ENCODE data around the gene MYH6. TPM values are rescaled to one million over a fixed set of nuclear protein-coding genes. Genes with fewer than 3 reads are reported as not detected.

Gene MYH6
- total RNA-seq: not detected in 2 replicates

DNA sequence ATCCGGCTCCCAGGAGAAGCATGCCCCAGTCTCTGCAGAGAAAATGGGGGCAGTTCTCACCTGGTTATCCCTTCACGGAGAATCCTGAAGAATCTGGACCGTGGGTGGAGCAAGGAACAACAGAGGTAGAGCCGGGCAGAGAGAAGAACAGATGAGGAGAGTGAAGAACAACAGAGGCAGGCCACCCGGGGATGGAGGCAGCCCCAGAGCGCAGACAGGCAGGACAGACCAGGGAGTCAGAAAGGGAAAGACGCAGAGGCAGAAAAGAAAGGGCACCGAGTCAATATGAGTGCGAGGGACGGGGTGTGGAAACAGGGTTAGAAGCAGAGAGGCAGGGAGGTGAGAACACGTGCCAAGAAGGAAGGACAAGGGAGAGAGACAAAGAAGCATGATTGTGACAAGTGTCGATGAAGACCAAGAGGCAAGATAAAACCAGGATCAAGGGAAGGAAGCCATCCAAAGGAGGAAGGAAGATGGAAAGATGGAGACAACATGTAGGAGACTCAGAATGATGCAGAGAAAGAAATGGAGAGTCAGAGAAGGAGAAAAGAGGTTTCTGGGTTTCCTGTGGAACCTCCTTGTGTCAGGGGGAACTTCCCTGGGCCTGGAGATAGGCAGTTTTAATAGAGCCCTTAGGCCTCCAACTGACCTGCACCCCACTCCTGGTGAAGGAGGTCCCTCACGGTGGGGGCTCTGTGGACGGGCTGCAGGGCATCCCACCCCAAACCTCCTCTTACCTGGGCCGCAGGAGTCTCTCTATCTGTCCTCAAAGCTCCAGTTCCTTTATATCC is at the start of gene MYH6:
Gene MYH6, minus strand, starts transcription at position 758 of the 791 bp plus-strand sequence. CDS start 1,050 bp downstream, outside the sequence.

GRCh38 chr14:23435543-23436326 is 27.7 kb upstream of the MYH6 start, which contains the start of gene MYH7:
Gene MYH7, minus strand, starts transcription at chr14:23435660. Its CDS starts 1,928 bp downstream, at chr14:23433732.

DNA sequence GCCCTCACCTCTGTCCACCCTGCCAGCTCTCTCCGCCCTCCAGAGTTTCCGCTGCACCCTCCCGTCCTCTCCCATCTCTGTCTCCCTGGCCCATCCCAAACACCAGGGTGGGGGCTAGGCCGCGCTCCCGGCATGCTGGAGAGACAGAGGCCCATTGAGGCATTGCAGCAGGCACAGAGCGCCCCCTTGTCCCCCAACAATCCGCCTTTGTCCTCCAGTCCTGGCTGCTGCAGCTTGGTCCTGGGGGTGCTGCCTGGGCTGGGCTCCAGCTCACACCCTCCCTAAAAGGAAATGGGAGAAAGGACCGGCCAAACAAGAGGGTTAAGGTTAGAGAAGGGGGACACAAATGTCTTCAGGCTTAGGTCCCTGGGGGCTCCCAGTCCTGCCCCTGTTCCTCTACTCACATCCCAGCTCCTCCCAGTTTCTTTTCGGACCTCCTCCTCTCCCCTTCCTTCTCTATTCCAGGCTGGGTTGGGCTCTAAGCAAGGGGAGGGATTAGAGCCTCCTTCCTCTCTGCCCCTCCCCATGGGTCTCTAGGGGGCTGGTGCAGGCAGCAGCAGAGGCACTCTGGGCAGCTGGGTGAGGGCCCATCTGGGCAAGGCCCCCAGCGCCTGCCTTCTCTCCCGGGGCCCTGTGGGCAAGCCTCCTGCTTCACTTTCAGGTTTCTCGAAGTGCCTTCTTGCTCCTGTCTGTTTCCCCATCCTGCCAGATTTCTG is 31.4 kb downstream of the MYH6 start, which contains the start of gene CMTM5:
Gene CMTM5, plus strand, starts transcription at position 565 of the 716 bp plus-strand sequence. CDS start 206 bp downstream, outside the sequence.

DNA sequence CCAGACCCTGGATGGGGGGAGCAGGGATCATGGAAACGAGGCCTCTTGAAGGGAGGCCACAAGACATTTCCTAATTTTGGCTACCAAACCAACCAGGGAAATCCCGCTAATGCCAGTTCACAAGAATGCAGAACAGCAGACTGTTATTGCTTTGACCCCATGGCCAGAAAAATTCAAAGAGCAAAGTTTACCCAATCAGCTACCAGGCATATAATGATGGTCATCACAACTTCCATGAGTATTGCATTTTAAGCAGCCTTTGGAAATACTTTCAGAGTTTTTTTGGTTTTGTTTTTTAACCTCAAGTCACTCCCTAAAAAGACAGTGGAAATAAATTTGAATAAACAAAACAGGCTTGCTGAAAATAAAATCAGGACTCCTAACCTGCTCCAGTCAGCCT is 35.6 kb downstream of the MYH6 start, which contains the start of gene IL25:
Gene IL25, plus strand, starts transcription at position 301 of the 400 bp plus-strand sequence.

GRCh38 chr14:23365036-23365731 is 42.9 kb downstream of the MYH6 start, which contains the start of gene EFS:
Gene EFS, minus strand, starts transcription at chr14:23365172. Its CDS starts 147 bp downstream, at chr14:23365025.

DNA sequence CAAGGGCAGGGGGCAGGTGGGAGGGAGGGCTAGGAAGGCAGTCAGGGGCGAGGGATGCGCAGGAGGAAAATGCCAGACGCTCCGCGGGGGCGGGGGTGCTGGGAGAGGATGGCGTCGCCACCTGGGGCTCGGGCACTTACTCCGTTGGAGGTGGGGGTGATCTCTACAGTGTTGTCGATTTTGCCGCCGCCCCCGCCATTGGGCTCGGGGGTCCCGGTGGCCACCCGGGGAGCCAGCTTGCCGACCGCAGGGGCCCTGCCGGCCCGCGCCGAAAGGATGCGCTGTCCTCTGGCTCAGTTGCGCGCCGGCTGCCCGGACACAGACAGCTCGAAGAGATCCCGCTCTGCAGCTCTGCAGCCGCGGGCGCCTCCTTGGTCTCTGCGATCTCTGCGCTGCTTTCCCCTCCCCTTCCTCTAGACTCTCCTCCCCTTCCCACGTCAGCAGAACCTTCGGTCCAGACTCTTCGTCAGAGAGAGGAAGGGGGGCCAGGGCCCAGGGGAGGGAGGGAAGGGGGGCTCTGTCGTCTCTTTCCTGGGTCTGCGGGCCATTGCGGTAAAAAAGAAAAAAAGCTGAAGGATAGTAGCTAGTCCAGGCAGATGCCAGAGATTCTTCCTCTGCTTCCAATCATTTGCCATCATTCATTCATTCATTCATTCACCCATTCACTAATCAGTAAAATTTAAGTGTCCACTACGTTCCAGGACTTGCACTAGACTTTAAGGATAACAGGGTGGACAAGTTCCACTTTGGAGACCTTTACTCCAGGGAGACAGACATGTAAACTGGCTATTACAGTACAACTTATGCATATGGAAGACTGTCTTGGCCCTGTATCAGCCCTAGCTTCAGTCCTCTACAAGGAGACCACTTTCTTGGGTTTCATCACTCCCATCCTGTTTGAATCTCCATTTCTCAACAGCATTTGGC is 55.3 kb downstream of the MYH6 start, which contains the start of gene SLC22A17:
Gene SLC22A17, minus strand, starts transcription at position 382 of the 927 bp plus-strand sequence.

Other genes starting within 250 kb of the MYH6 start
- 0.89 and 1.8 TPM in 2 replicates for gene SLC7A8, start 224.6 kb downstream of the MYH6 start, total RNA-seq
- not detected in 2 replicates for gene RNF212B, start 170.3 kb downstream of the MYH6 start, total RNA-seq
- gene HOMEZ, start 122.1 kb downstream of the MYH6 start, total RNA-seq: 3.6 and 4.9 TPM in 2 replicates
- gene PPP1R3E, start 105.4 kb downstream of the MYH6 start, total RNA-seq: 2.3 and 3.0 TPM in 2 replicates
- gene BCL2L2, start 101.4 kb downstream of the MYH6 start, total RNA-seq: 18.4 and 24.9 TPM in 2 replicates
- gene PABPN1, start 86.8 kb downstream of the MYH6 start, total RNA-seq: 98.9 and 104 TPM in 2 replicates
- 30.4 and 54.9 TPM in 2 replicates for gene SLC22A17, start 55.4 kb downstream of the MYH6 start, total RNA-seq
- 1.8 and 5.6 TPM in 2 replicates for gene EFS, start 43.1 kb downstream of the MYH6 start, total RNA-seq
- not detected in 2 replicates for gene IL25, start 35.5 kb downstream of the MYH6 start, total RNA-seq
- gene CMTM5, start 31.2 kb downstream of the MYH6 start, total RNA-seq: not detected in 2 replicates
- gene MYH7, start 27.4 kb upstream of the MYH6 start, total RNA-seq: not detected in 2 replicates
- 34.2 and 41.0 TPM in 2 replicates for gene NGDN, start 61.4 kb upstream of the MYH6 start, total RNA-seq
- 0.30 and 0.97 TPM in 2 replicates for gene ZFHX2, start 143.5 kb upstream of the MYH6 start, total RNA-seq
- 13.0 and 24.3 TPM in 2 replicates for gene THTPA, start 148.0 kb upstream of the MYH6 start, total RNA-seq
- gene AP1G2, start 159.5 kb upstream of the MYH6 start, total RNA-seq: 8.9 and 14.0 TPM in 2 replicates
- gene JPH4, start 170.5 kb upstream of the MYH6 start, total RNA-seq: not detected in 2 replicates
- 1.3 and 3.9 TPM in 2 replicates for gene DHRS2, start 228.1 kb upstream of the MYH6 start, total RNA-seq

Measured in smooth muscle cell of the umbilical artery (primary cell).